Activated effector memory CD4-positive, alpha-beta T cell treated with Interleukin-2 at 50 U/mL for 16 hours (primary cell): ENCODE data around the gene LRP1B.
"Not testable (repeated sequence)": the region's sequence is repeated elsewhere in the genome, so short reads cannot be mapped to it uniquely, and the experiment has no call there.

Experiments
- DNase-seq: peaks from one replicate; pipeline ENCODE4 v3.0.0-alpha.2; 2020

LRP1B gene

DNA sequence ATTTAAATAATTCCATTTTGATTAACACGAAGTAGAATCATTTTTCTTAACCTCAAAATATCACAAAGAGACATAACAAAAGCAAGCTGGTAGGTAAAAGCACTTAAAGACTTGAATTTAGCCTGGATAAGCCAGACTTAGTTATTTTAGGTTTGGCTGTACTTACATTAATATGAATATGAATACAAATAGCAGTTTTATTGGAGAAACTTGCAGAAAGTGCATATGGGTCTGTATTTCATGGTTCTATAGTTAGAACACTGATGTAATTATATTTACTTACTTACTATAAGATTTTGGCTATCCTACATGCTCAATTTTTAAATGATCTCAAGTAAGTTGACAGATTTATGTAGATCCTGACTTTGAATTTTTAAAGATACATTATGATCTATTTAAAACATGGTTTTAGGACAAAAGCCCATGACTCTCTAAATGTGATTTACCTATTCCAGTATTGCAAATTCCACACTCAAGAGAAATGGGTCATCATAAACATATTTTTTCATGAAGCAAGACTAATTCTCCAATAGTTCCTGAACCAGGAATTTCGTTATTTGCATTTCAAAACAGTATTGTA is 1775.2 kb downstream of the LRP1B start:
- DNase-seq = no peak

GRCh38 chr2:140354544-140354943 is 1776.3 kb downstream of the LRP1B start:
- no peak for DNase-seq

GRCh38 chr2:140353541-140353940 is 1777.3 kb downstream of the LRP1B start:
- DNase-seq = no peak

GRCh38 chr2:140351692-140352091 is 1779.1 kb downstream of the LRP1B start:
- DNase-seq = no peak

GRCh38 chr2:140349695-140350094 is 1781.1 kb downstream of the LRP1B start:
- DNase-seq = no peak

DNA sequence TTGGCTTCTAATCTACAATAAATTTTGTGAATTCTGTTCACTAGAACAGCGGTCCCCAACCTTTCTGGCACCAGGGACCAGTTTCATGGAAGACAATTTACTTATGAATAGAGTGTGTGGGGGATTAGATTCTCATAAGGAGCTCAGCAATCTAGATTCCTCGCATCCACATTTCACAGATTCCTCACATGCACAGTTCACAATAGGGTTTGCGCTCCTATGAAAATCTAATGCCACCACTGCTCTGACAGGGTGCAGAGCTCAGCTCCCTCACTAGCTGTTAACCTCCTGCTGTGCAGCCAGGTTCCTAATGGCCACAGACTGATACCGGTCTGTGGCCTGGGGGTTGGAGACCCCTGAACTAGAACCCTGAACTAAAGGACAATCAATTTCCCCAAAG is 1782.0 kb downstream of the LRP1B start:
- DNase-seq = no peak

DNA sequence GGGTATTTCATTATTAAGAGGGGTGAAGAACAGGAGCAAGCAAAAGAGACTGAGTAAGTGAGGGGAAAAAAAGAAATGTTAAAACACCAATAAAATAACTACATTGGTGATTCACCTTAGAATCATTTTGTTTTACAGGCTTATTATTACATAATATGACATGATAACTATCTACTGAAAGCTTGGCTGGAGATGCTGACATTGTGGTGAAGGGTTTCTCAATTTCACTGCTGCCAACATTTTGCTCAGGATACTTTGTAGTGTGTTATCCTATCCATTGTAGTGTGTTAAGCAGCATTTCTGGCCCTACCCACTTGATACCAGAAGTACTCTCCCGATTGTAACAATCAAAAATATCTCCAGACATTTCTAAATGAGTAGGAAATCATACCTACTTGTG is 1786.0 kb downstream of the LRP1B start:
- DNase-seq = no peak

DNA sequence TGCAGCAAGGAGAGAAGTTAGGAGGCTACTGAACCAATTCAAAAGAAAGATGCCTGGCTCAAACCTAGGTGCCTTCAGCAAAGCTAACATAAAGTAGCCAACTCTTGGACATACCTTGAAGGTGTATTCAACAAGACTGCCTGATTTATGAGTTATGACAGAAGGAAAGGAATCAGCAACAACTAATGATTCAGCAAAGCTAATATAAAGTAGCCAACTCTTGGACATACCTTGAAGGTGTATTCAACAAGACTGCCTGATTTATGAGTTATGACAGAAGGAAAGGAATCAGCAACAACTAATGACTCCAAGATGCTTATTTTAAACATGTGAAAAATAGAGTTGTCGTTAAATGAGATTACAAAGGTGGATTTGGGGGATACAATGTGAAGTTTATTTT is 1786.5 kb downstream of the LRP1B start:
- not testable (repeated sequence) for DNase-seq

DNA sequence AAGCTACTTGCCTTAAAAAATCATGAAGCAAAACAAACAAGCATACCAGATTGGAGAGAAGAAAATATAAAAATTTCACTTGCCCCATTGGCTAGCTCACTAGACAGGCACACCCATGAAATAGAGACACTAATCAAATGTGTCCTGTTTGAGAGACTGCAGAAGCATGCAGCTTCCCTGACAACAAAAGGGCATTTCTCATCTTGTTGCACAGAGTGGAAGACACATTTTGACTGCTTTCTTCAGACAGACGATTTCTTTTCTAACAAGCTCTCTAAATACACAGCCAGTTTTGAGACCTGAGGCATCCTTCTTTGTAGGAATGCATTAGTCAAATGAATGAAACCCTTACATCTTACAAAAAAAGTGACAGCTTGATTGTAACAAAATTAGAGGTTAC is 1792.0 kb downstream of the LRP1B start:
- no peak for DNase-seq

DNA sequence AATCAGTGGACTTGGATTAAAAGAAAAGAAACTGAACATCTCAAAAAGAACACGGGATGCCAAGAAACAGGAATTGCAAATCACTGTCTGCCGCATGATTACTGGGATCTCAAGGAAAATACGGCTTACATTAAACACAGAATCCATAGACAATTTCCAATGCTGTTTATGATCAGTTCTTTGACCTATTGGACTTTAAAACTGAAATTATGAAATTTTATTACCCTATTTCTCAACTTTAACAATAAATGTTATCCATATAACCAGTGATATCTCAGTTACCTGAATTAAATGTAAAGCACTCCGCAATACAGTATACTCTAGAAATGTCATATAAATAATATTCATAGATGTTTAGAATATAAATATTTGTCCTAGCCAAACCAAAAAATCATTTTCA is 1793.8 kb downstream of the LRP1B start:
- no peak for DNase-seq

GRCh38 chr2:140316345-140316744 is 1814.5 kb downstream of the LRP1B start:
- DNase-seq = no peak

DNA sequence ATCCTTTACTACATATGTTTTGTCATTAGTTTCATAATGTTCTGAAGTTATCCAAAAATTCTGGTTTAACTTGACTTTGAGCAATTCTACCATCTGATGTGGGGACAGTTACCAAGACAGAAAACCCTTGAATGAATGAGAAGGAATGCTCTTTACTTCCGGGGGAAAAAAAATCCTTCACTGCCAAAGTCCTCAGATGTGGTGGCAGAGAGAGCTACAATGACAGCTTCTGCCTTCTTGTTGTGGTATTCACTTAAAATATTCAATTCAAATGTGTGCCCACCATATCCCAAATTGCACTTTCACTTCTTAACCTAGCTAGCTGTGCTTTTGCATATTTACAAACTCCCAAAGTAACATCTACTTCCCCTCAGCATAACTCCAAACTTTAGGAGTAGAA is 1818.9 kb downstream of the LRP1B start:
- DNase-seq = no peak

DNA sequence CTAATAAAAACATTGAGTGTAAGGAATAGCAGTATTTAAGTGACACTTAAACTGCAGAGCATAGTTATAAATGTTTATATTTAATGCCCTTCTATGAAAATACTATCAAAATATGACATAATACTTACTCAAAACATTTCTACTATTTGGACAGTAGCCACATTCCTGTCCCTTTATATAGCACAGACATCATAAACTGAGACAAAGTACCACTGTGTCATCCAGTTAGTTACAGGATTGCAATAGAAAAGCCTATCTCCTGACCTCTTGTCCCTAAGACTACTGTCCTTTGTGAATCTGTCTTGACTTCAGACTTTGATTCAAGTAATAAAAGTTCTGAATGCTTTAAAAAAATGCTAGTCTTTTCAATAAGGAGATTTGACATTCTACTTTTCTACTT is 1822.1 kb downstream of the LRP1B start:
- DNase-seq = no peak

DNA sequence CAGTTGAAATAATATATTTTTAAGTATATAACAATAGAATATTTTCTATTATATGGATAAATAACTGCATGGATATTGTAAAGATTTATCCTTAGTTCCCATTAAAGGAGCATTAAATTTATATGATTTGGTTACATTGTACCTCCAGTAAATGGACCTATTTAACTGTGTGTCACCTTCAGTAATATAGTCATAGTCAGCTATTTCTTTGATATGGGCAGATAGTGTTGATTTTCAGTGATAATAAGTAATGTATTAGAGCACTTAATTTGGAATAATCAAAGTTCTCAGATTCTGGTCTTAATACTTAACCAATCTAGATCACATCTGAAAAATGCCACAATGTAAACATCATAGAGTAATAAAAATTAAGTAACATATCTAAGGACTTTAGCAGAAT is 1823.3 kb downstream of the LRP1B start:
- DNase-seq = no peak

- DNase-seq = no peak
These were observed 1835.0 kb downstream of the LRP1B start for GRCh38 chr2:140295767-140296166.

DNA sequence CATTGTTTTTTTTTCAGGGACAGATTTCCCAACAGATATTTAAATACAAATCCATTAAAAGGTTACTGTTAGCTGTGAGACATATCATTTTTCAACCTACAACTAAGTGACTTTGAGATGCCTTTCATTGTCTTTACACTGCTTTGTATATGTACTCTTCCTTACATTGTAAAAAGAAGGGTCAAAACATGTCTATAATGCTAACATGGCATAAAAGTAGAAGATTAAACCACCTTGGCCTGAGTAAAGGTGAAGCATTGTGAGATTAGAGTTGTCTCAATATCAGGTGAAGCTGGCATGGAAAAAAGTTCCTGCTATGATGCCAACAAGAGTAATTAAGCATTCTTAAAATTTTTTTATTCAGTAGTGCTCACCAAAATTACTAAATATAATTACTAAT is 1842.1 kb downstream of the LRP1B start:
- DNase-seq = no peak

GRCh38 chr2:140288213-140288612 is 1842.6 kb downstream of the LRP1B start:
- no peak for DNase-seq

DNA sequence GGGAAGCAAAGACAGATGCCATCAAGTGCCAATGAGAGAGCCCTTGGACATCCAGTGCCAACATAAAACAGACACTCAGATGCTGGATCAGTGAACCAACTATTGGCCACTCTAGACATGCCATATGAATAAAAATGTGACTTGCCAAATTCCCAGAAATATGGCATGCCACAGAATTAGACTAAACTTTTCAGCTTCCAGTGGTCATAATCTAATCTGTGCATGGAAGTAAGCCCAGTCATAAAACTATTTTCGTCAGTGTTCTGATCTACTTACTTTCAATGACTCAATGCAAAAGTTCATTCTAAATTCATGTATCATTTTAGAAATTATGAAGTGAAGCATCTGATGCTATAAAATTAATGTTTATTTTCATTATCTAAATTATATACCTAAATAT is 1844.4 kb downstream of the LRP1B start:
- DNase-seq = no peak

DNA sequence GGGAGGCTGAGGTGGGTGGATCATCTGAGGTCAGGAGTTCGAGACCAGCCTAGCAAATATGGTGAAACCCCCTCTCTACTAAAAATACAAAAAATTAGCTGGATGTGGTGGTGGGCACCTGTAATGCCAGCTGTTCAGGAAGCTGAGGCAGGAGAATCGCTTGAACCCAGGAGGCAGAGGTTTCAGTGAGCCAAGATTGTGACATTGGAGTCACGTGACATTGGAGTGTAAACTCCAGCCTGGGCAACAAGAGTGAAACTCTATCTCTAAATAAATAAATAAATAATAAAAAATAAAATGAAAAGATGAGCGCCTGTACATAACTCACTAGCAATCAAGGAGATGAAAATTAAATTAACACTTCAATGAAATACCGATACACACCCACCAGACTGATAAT is 1853.5 kb downstream of the LRP1B start:
- not testable (repeated sequence) for DNase-seq

- no peak for DNase-seq
These were observed 1854.2 kb downstream of the LRP1B start for GRCh38 chr2:140276661-140277060.

DNA sequence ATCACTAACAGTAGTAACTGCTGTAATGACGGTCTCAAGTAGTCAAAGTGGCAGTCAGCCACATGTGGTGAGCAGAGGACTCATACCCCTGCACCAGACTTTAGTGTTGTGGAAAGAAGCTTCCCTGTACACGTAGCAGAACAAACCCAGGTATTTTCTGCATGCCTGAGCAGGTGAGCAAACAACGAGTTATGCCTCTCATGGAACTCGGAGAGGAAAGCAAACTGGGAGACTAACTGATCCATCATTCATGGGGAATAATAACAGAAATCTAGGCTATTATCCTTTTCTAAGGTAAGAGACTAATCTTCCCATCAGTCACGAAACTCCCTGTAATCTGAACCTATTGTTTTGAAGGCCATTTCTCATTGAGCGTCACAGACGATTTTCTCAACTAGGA is 1855.4 kb downstream of the LRP1B start:
- DNase-seq = no peak

- DNase-seq = no peak
These were observed 1855.9 kb downstream of the LRP1B start for GRCh38 chr2:140274891-140275290.

- no peak for DNase-seq
These were observed 1856.9 kb downstream of the LRP1B start for GRCh38 chr2:140273958-140274357.

- no peak for DNase-seq
These were observed 1857.4 kb downstream of the LRP1B start for GRCh38 chr2:140273408-140273807.

GRCh38 chr2:140270224-140270623 is 1860.6 kb downstream of the LRP1B start:
- DNase-seq = no peak

GRCh38 chr2:140269000-140269399 is 1861.8 kb downstream of the LRP1B start:
- DNase-seq = no peak
